OCI-LY3 (cell line): ENCODE results near the gene MACROD2.

ENCODE experiments used
- H2AFZ ChIP-seq: fragments of 200-600, 300-600 bp; shearing (Covaris generic); 2 replicates; pipeline ENCODE4 v1.6.0; 2014; ENCODE audit warnings: antibody characterized with exemption, low read depth, low read length
- H3K27ac ChIP-seq: fragments of 200-600, 300-600 bp; sonication (generic); 2 replicates; pipeline ENCODE4 v1.5.1; 2014; ENCODE audit warnings: mild to moderate bottlenecking, low read length, moderate library complexity, mixed read lengths
- H3K27me3 ChIP-seq: fragments of 200-600, 300-600 bp; sonication (generic); 2 replicates; pipeline ENCODE4 v1.6.1; 2014; ENCODE audit warnings: low read depth, low read length, mixed read lengths
- H3K36me3 ChIP-seq: fragments of 200-600, 300-600 bp; sonication (generic); replicated peaks from 2 replicates; pipeline ENCODE3; 2014; ENCODE audit warnings: low read depth, low read length, mixed read lengths
- H3K4me1 ChIP-seq: fragments of 300-600, 200-600 bp; sonication (generic); 2 replicates; pipeline ENCODE4 v1.6.1; 2014; ENCODE audit warnings: low read length, mixed read lengths
- H3K4me2 ChIP-seq: fragments of 200-600, 300-600 bp; sonication (generic); 2 replicates; pipeline ENCODE4 v1.6.1; 2014; ENCODE audit warnings: low read length, mixed read lengths
- H3K4me3 ChIP-seq: fragments of 300-600, 200-600 bp; sonication (generic); 2 replicates; pipeline ENCODE4 v1.5.1; 2014; ENCODE audit warnings: antibody characterized with exemption, mild to moderate bottlenecking, low read length, moderate library complexity
- H3K79me2 ChIP-seq: fragments of 300-600, 200-600 bp; shearing (Covaris generic); 2 replicates; pipeline ENCODE4 v1.6.1; 2014; ENCODE audit warnings: mild to moderate bottlenecking, low read length, mixed read lengths
- H3K9ac ChIP-seq: fragments of 300-600, 200-600 bp; shearing (Covaris generic); 2 replicates; pipeline ENCODE4 v1.6.0; 2014; ENCODE audit warnings: mild to moderate bottlenecking, low read length, moderate library complexity
- H3K9me3 ChIP-seq: fragments of 200-600, 300-600 bp; shearing (Covaris generic); 2 replicates; pipeline ENCODE4 v1.6.1; 2014; ENCODE audit warnings: low read length, mixed read lengths; ENCODE audit not compliant: insufficient read depth
- H4K20me1 ChIP-seq: fragments of 200-600, 300-600 bp; sonication (generic); 2 replicates; pipeline ENCODE4 v1.6.1; 2016; ENCODE audit warnings: low read length, mixed read lengths; ENCODE audit not compliant: insufficient read depth
- EZH2phosphoT487 ChIP-seq: fragments of 200-600 bp; shearing (Covaris generic); IDR thresholded peaks from 2 replicates; pipeline ENCODE4 v1.6.1; 2018; ENCODE audit warnings: antibody characterized with exemption, mixed run types, low read depth
- TF ChIP-seq, protein P1 (sequence below): fragments of 200-600, 300-600 bp; sonication (generic); IDR thresholded peaks from 2 replicates; pipeline ENCODE4 v1.5.1; 2014; ENCODE audit warnings: antibody characterized with exemption, low read length, low read depth

MACROD2 gene

GRCh38 chr20:14958626-14959025 is 963.3 kb downstream of the MACROD2 start:
- Histone ChIP-seq H3K9ac (no peak overlapping the region), H3K4me1 (peaks cover 6% of the 10 kb centered on the region), H3K36me3 (no peaks in the 10 kb centered on the region), H3K4me2 (no peak overlapping the region), H4K20me1 (no peaks in the 10 kb centered on the region), H3K27ac (no peak overlapping the region), H3K27me3 (peaks cover 8% of the 10 kb centered on the region), H3K9me3 (no peaks in the 10 kb centered on the region), H3K4me3 (no peak overlapping the region), H3K79me2 (no peaks in the 10 kb centered on the region), H2AFZ (no peak overlapping the region)
- no peak for TF ChIP-seq EZH2phosphoT487
- TF ChIP-seq, protein P1, sequence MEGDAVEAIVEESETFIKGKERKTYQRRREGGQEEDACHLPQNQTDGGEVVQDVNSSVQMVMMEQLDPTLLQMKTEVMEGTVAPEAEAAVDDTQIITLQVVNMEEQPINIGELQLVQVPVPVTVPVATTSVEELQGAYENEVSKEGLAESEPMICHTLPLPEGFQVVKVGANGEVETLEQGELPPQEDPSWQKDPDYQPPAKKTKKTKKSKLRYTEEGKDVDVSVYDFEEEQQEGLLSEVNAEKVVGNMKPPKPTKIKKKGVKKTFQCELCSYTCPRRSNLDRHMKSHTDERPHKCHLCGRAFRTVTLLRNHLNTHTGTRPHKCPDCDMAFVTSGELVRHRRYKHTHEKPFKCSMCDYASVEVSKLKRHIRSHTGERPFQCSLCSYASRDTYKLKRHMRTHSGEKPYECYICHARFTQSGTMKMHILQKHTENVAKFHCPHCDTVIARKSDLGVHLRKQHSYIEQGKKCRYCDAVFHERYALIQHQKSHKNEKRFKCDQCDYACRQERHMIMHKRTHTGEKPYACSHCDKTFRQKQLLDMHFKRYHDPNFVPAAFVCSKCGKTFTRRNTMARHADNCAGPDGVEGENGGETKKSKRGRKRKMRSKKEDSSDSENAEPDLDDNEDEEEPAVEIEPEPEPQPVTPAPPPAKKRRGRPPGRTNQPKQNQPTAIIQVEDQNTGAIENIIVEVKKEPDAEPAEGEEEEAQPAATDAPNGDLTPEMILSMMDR: no peak

GRCh38 chr20:14959506-14960475 is 964.5 kb downstream of the MACROD2 start:
- H3K9ac ChIP-seq: no peak overlapping the region
- H3K27ac ChIP-seq: no peak overlapping the region

GRCh38 chr20:14960831-14961230 is 965.5 kb downstream of the MACROD2 start:
- peaks cover 11% of the 10 kb centered on the region for H3K27me3 ChIP-seq

More at GRCh38 chr20:14959506-14960475, 964.5 kb downstream of the MACROD2 start:
- Histone ChIP-seq H3K27me3 (peaks cover 11% of the 10 kb centered on the region), H4K20me1 (no peaks in the 10 kb centered on the region), H3K79me2 (no peaks in the 10 kb centered on the region), H3K9me3 (no peaks in the 10 kb centered on the region), H3K4me2 (no peak overlapping the region), H3K4me3 (no peak overlapping the region), H3K4me1 (no peaks in the 10 kb centered on the region), H2AFZ (no peak overlapping the region), H3K36me3 (no peaks in the 10 kb centered on the region)
- TF ChIP-seq EZH2phosphoT487: no peak
- TF ChIP-seq, protein P1: peak; percentile 25

GRCh38 chr20:14963262-14963663 is 967.9 kb downstream of the MACROD2 start:
- no peak overlapping the region for H2AFZ ChIP-seq
- no peak overlapping the region for H3K4me2 ChIP-seq

More at GRCh38 chr20:14960831-14961230, 965.5 kb downstream of the MACROD2 start:
- Histone ChIP-seq H2AFZ (no peak overlapping the region), H3K79me2 (no peaks in the 10 kb centered on the region), H3K9me3 (no peaks in the 10 kb centered on the region), H3K4me1 (no peaks in the 10 kb centered on the region), H3K36me3 (no peaks in the 10 kb centered on the region), H3K9ac (no peak overlapping the region), H4K20me1 (no peaks in the 10 kb centered on the region), H3K4me2 (no peak overlapping the region), H3K27ac (no peak overlapping the region), H3K4me3 (no peak overlapping the region)
- no peak for TF ChIP-seq EZH2phosphoT487
- TF ChIP-seq, protein P1: no peak

More at GRCh38 chr20:14963262-14963663, 967.9 kb downstream of the MACROD2 start:
- Histone ChIP-seq H3K27me3 (peaks cover 11% of the 10 kb centered on the region), H3K4me1 (no peaks in the 10 kb centered on the region), H3K4me3 (no peak overlapping the region), H4K20me1 (no peaks in the 10 kb centered on the region), H3K36me3 (no peaks in the 10 kb centered on the region), H3K9me3 (no peaks in the 10 kb centered on the region), H3K9ac (no peak overlapping the region), H3K27ac (no peak overlapping the region), H3K79me2 (no peaks in the 10 kb centered on the region)
- TF ChIP-seq EZH2phosphoT487: no peak
- TF ChIP-seq, protein P1: no peak
